NCI-H2107 treated with DMSO at 0.1 percent for 48 hours (cell line): Measurements from ENCODE around the gene COL19A1.

Source experiments
- DNase-seq: peaks from one replicate; lab custom pipeline; 2025; ENCODE audit not compliant: unreplicated experiment; lab: John Stamatoyannopoulos, UW

COL19A1 gene

DNA sequence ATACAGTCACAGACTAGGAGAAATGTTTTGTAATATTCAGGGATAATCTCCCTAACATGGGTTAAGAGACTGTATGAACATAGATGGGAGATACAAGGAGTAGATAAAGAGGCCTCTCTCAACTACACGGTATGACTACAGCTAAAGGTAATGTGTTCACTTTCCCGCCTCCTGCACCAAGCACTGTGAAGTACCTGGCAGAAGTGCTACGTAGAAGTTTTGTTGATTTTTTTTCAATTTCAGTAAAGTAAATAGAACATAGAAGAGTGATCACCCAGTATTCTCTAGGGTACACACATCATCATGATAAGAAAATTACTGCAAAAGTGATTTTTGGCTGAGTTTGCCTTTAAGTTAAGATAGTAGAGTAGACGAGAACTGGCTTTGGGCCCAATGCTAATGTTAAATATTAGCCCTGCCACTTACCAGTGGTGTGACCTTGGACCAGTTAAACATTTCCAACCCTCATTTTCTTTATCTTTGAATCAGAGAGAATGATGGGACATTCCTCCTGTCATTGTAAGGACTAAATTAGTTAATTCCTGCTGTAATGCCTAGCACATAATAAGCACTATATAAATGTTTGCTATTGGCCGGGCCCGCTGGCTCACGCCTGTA is 253.0 kb downstream of the COL19A1 start:
- no peak for DNase-seq

DNA sequence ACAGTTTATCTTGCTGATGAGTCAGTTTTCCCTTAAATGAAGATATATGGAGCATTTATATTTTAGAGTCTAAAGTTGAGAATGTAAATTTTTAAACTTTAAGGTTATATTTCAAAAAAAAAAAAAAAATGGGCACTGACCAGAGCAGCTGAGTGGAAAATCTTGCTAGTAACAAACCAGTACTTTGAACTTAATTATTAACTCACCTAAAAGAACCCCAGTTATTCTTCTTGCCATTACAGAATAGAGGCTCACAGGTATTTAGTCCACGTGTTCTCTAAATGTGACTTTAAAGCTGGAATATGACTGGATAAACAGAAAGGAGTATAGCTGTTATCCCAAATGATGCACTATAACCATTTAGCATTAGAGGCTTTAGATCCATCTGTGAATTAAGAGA is 258.1 kb downstream of the COL19A1 start:
- DNase-seq, result no peak

DNA sequence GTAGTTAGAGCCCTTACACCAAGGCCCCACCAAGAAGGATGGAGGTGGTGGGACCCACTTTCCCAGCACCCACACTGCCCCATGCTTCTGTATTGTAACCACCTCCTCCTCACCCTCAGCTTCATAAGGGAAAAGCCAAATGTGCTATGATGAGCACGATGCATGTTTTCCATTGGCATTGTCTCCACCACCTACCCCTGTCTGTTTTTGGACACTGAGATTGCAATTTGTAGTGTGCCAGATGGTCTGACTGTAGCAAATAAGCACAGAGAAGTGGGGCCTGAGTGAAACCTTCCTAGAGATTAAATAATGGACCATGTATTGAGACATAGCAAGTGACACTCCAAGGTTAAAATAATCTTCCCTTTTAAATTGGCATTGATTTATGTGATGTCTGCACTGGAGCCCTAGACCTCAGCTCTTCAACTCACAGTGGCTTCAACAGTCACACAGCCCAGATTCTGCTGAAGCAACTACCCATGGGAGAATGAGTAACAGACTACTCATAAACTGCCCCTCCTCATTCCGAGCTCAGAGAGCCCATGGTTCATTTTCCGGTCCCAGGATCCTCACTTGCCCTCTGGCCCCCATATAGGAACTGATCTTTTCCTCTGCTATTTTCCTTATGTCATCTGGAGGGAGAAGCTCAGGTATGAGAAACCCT is 258.7 kb downstream of the COL19A1 start:
- no peak for DNase-seq

DNA sequence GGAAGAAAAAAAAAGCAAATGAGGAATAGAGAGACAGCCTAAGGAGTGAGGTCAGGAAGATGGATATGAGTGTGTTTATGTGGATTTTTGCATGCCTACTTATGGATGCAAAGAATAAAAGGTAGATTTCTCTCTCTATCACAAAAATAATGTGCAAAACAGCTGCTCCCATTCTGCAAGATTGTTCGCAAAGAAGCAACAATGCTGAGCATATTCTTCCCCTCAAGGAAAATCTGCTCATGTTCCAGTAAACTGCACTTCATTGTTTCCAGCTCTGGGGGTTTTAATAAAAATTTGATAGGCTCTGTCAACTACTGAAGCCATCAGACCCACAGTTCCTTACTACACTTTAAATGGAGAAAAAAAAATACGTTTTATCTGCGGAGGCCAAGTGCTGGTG is 259.2 kb downstream of the COL19A1 start:
- no peak for DNase-seq

DNA sequence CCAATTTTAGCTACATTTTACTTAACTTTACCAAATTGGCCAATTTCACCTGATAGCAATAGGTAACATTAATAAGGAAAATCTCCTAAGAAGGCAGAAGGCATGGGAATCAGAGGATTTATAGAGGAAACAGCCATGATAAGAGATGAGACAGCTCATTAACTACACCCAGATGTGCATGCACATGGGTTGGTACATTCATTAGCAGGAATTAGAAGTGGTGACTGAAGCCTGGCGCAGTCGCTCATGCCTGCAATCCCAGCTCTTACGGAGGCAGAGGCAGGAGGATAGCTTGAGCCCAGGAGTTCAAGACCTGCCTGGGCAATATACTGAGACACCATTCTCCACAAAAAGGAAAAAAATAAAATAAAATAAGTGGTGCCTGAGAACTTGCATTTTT is 263.0 kb downstream of the COL19A1 start:
- DNase-seq, result no peak

DNA sequence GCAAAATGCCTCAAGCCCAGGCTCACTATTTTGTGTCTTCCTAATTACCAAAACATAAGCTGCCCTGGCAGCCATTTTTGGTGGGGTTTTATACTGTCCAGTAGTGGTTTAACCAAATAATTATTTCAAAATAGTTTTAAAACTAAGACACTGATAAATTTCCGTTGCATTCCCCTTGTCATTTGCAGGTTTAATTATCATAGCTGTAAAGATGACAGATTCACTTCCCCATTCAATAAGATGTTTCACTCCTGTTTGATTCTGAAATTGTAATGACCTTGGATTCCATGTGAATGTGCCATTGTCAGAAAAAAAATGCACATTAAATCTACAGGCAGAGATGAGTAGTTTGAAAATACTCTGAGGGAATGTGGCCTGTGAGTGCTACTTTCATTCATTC is 264.5 kb downstream of the COL19A1 start:
- no peak for DNase-seq

DNA sequence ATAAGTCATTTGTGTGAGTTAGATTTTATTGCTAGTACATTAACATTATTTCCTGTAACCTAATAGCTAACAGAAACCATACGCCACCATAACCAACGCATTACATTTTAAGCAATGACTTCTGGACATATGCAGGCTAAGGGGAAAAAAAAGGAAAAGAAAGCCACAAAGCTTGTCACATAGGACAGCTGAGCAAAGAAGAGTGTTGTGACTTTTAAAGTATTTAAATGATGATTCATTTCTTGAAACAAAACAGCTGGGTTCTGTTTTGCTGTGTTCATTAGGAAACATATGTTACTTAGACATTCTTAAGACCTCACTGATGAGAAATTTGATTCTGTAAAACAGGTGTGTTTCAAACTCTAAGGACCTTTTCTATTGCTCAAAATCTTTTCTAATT is 265.2 kb downstream of the COL19A1 start:
- no peak for DNase-seq

DNA sequence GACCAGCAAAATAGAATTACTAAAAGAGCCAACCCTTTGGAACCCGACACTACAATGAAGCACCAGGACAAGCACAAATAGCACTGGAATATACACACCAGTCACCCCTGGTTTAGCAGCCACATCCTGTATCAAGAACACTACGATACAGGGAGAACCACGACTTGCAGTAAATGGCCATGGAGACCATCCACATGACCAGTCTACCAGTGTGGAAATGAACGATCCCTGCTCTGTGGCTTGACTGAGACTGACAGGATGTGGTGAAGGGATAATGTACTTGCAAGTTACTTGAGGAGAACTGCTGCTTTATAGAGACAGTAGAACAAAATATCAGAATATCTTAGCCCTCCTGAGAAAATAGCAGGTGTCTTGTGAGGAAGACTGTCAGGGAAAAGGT is 266.9 kb downstream of the COL19A1 start:
- no peak for DNase-seq

DNA sequence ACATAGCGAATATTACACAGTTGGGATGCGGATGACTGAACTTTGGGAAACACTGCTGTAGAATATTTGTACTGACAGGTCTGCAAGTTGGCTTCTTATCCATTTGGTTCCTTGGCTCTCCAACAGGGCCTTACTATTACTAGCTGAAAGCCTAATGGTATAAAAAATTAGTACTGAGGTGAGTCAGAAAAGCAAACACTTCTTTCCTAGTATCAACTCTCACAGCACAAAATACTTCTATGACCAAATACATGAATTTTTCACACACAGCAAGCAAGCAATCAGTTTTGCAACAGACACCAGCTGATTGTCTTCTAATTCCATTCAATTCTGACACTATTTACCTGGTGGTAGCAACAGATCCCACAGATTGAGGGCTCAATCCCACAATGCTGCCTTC is 268.2 kb downstream of the COL19A1 start:
- no peak for DNase-seq

DNA sequence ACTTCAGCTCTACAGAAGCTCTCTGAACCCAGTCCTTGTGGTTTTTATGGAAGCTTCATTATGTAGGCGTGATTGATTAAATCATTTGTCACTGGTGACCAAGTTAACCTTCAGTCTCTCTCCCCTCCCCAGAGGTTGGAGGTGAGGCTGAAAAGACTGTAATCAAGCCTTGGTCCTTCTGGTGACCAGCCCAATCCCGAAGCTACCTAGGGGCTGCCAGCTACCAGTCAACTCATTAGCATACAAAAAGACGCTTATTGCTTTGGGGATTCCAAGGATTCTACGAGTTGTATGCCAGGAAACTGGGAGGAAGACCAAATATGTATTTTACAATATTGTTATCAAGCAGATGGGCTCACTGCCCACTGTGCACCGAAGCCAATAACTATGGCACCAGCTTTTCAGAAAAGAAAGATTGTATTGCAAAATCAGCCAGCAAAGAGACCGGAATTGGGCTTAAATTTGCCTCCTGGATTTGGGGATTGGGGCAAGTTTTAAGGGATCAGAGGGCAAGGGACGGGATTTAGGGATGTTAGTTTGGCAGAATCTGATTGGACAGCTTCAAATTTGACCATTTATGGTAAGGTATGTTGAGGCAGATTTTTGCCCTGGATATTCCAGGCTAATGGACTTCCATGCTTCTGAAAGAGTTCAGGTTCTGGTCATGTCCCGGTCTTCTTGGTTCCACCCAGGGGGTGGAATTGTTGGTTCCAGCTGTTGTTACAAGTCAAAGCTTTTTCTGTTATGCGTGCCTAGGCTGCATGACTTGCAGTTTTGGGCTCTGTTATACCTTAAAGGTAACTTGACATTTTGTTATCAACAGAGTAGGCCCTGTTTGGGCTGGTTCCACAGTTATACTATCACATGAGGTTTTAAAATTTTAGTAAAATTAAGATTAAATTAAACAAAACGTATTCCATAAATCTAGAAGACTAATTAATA is 269.1 kb downstream of the COL19A1 start:
- DNase-seq, result no peak

DNA sequence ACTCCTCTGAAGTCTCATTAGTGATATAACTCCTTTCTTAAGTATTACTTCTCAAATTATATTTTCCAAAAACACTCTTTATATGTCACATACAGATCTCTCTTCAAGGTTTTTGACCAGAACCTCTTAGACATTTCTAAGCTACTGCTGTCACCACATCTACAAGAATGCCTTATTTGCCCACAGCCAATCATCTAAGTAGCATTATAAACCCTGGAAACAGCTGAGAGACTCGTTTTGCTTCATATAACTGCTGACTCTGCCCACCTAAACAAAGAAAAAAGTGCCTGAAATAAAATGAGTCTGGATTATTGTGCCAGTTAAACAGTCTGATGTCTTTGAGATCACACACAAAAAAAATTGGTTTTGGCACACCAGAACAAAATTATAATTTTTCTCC is 270.6 kb downstream of the COL19A1 start:
- DNase-seq, result no peak

DNA sequence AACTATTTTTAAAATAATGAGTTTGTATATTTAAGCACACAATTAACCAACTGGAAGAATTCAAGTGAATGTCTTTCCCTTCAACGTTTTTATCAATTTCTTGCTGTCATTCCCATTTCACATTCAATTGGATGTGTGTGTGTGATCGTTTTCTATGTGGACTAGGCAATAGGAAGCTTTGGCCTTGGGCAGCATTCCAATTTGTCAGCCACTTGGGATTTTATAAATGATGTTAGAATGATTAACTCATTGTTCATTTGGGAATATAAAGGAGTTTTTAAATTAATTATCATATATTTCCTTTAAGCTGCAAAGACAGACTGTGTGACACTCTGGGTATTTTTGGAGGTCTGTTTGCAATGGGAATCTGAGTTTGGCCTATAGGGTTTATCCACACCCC is 274.1 kb downstream of the COL19A1 start:
- no peak for DNase-seq

DNA sequence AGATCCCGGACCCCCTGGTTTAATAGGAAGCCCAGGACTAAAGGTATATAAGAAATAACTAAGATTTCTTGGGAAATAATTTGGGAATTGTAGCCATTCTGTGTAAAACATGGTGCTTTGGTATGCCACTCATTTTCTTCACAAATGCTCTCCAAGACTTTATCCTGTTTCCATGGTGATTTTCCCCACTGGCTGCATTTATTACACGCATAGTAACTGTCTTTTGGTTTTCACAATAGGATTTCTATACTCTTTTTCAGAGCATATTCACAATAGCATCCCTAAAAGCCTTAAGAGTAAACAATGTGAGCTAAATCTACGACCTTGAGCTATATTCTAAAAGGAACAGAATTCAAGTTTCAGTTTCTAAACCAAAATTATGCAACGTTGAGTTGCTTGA is 275.7 kb downstream of the COL19A1 start:
- DNase-seq, result no peak

DNA sequence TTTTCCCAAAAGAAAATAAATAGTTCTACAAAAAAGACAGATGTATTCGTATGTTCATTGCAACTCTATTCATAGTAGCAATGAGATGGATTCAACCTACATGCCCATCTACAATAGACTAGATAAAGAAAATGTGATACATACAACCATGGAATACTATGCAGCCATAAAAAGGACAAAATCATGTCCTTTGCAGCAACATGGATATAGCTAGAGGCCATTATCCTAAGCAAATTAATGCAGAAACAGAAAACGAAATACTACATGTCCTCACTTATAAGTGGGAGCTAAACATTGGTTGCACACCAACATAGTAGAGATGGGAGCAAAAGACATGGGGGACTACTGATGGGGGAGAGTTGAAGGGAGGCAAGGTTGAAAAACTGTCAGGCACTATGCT is 278.8 kb downstream of the COL19A1 start:
- DNase-seq, result no peak

DNA sequence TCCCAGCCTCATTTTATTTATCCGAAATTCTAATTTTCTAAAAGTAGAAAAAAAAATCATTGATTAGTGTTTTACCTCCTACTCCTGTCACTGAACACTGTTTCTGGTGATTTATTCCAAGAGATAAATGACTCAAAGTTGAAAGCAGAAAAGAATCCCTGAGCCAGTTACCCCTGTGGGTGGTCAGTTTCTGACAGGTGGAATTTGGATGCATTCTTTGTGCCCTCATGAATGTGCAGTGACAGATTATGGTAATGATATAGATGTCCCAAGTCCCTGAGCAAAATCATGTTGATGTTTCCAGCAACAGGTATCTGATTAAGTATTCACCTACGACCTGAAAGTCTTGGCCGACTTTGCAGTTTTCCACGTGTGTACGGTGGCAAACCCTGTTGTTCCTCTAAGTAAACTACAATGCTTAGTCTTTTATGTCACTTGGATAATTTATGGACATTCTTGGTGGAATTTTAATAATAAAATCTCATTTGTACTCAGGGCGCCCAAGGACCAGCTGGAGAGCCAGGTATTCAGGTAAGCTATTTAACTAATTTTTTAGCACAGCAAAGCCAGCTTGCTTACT is 282.9 kb downstream of the COL19A1 start:
- DNase-seq, result no peak

DNA sequence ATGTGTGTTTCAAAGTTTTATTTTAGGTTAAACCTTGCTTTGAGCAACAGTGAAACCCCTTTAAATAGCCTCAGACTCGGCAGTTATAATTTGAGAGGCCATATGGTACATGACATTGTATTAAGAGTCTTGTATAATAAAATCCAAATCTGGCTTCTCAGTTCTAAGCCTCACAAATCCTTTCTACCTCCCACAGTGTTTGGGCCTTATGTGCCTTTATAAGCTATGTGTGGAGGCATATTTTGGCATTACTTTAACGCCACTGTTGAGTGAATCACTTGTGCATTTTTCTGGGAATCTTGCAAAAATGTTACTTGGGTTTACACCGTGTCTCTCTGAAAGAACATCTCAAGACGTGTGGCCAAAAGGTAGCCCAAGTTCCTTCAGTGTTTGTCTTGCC is 284.2 kb downstream of the COL19A1 start:
- no peak for DNase-seq

DNA sequence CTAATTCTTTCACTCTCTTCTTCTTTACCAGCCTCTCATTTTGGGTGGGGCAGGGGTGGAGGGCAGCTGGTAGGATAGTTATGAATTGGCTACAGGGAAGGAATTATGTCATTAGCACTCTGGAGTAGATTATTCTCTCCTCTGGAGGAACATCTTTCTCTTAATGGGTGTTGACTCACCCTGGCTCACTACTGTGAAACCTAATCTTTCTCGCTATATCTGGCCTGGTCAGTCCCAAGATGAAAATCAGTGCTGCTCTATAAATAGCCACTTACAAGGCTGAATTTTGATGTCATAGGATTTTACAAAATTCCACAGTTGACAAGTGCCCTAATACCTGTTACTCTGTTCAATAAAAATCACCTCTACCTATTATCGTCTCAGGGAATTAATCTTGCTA is 285.3 kb downstream of the COL19A1 start:
- no peak for DNase-seq

DNA sequence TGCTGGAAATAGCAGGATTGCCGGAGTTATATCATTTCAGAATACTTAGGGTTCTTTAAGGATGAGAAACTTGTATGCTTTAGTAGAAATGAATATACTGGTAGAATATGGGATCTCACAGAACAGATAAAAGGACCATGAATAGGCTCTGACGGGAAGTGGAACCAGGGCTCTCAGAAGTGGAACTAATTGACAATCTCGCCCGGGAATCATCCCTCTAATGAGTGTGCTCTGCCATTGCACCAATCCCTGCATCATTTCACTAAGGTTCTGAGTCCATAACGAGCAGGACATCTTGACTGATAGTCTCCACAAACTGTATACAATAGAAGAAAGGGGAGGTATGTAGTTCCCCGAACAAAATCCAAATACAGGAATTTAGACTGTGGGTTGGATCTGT is 286.4 kb downstream of the COL19A1 start:
- DNase-seq, result no peak

DNA sequence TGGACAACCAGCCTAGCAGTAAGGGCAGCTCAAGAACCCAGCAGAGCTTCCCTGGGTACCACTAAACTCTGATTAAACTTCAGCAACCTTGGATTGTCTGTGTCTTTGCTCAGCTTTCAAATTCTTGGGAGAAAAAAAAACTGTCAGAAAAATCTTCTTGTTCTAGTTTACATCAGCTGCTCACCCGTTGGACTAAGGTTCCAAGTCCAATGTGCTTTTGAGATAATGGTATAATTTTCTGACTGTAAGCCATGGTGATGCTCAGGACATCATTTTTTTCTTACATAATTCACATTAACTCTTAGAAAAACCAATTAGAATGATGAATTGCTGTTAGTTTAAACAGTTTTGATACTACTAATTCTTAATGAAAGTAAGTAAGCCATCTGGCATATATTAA is 290.7 kb downstream of the COL19A1 start:
- no peak for DNase-seq

DNA sequence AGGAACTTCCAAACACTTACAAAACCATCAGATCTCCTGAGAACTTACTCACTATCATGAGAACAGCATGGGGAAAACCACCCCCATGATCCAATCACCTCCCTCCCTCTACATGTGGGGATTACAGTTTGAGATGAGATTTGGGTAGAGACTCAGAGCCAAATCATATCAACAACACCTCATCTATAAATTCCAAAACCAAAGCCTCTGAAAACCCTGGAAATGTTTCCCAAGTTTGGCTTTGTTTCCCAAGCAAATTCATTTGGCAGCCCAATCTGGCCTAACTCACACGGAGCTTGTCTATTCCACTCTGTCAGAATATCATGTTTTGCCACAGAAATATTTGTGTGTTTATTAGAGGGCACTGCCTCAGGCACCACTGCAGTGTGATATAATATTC is 293.9 kb downstream of the COL19A1 start:
- no peak for DNase-seq

DNA sequence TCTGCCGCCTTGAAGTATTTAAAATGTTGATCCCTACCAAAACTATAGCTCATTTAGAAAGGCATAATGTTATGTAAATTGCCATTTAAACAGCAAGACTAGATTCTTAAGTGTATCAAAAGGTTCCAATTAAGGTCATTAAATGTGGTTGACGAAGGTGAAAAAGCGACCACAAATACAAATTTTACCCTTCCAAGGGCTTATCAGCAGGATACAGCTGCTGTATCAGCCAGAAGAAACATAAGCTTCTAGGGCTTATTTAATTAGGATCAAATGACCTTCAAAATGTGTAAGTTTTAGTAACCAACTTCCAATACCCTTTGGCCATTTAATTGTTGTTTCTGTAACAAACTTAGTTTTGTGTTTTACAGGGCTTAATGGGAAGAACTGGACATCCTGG is 296.6 kb downstream of the COL19A1 start:
- DNase-seq, result no peak

DNA sequence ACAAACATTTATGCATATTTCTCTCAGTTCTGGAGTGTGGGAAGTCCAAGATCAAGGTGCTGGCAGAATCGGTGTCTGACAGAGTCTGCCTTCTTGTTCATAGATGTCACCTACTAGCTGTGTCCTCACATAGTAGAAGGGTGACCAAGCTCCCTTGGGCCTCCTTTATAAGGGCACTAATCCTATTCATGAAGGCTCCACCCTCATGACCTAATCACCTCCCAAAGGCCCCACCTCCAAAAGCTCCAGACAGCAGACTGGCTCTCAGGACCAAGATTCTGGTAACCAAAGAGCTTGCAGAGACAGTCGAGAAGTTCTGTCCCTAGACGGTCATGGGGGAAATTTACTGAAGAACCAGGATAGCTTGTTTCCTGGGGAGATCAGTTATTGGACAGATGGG is 297.4 kb downstream of the COL19A1 start:
- no peak for DNase-seq
